CD4-positive, alpha-beta T cell (primary cell): ENCODE measurements around the gene EID2B. TPM values are rescaled to one million over a fixed set of nuclear protein-coding genes. Genes with fewer than 3 reads are reported as not detected.
A peak's percentile ranks its signal among the peaks of the same experiment; 100 is the strongest.

Experiments
- ATAC-seq: fragments of 200-7000 bp; cut with Tn5 transposase; one replicate; pipeline ENCODE4 v1.10.0; 2022; ENCODE audit warnings: mild to moderate bottlenecking; ENCODE audit not compliant: poor library complexity
- CTCF ChIA-PET: fragments of 350-600 bp; sonication (Branson Sonifier 250); formaldehyde crosslinking; loops from one replicate; lab custom pipeline; 2021; ENCODE audit warnings: antibody characterized with exemption, inconsistent platforms; lab: Charles Lee
- POLR2A ChIA-PET: fragments of 350-600 bp; sonication (Branson Sonifier 250); formaldehyde crosslinking; loops from one replicate; lab custom pipeline; 2021; ENCODE audit warnings: antibody characterized with exemption, inconsistent platforms; lab: Charles Lee
- DNase-seq, 14 experiments: peaks; one replicate each; pipeline ENCODE4 v3.0.0-alpha.2; 2013 to 2020; ENCODE audit warnings: mixed read lengths in 2 of 14
- H3K27ac ChIP-seq, 2 donors: one replicate each; pipeline versions ENCODE4 v1.5.1 to v1.7.0; 2013; ENCODE audit warnings: low read length in 2 of 2, low read depth in 1 of 2, mild to moderate bottlenecking in 1 of 2
- H3K27me3 ChIP-seq, 2 experiments: 1 replicate in 1 of 2; 2 replicates in 1 of 2; pipeline versions ENCODE4 v1.6.1 to v1.7.0; 2013; ENCODE audit warnings: low read length in 2 of 2, control low read depth in 1 of 2, mild to moderate bottlenecking in 1 of 2, moderate library complexity in 1 of 2; ENCODE audit not compliant: insufficient read depth in 2 of 2, control insufficient read depth in 1 of 2
- H3K36me3 ChIP-seq: one replicate; pipeline ENCODE4 v1.6.1; 2013; ENCODE audit warnings: low read length, control low read depth; ENCODE audit not compliant: insufficient read depth
- H3K4me1 ChIP-seq: one replicate; pipeline ENCODE4 v1.6.1; 2013; ENCODE audit warnings: low read length, control low read depth; ENCODE audit not compliant: insufficient read depth
- H3K4me3 ChIP-seq: one replicate; pipeline ENCODE4 v1.5.1; 2013; ENCODE audit warnings: mild to moderate bottlenecking, low read length, moderate library complexity
- H3K9me3 ChIP-seq, 2 experiments: 1 replicate in 1 of 2; 2 replicates in 1 of 2; pipeline versions ENCODE4 v1.6.1 to v1.7.0; 2013; ENCODE audit warnings: low read length in 2 of 2, mild to moderate bottlenecking in 2 of 2, control low read depth in 1 of 2, moderate library complexity in 1 of 2; ENCODE audit not compliant: control insufficient read depth in 1 of 2, insufficient read depth in 1 of 2
- H3K27ac Mint-ChIP-seq: one replicate; pipeline ENCODE4 v1.8.0; 2020; ENCODE audit warnings: mixed read lengths
- H3K27me3 Mint-ChIP-seq: one replicate; pipeline ENCODE4 v1.8.0; 2021; ENCODE audit warnings: mixed read lengths
- H3K36me3 Mint-ChIP-seq: one replicate; pipeline ENCODE4 v1.8.0; 2021; ENCODE audit warnings: low read depth, mixed read lengths
- H3K4me1 Mint-ChIP-seq: one replicate; pipeline ENCODE4 v1.8.0; 2021; ENCODE audit warnings: low read depth, mixed read lengths
- H3K4me3 Mint-ChIP-seq: one replicate; pipeline ENCODE4 v1.8.0; 2020; ENCODE audit warnings: mild to moderate bottlenecking, mixed read lengths
- H3K9me3 Mint-ChIP-seq: one replicate; pipeline ENCODE4 v1.8.0; 2020; ENCODE audit warnings: mixed read lengths
- intact Hi-C, 2 experiments: fragments of 100-400 bp; cut with DNase I in 1 of 2; cut with micrococcal nuclease in 1 of 2; formaldehyde crosslinking; loops; one replicate each; pipeline versions ENCODE4 v1.15.1 to v1.9.0; 2023 to 2025; cut with DNase I, micrococcal nuclease
- total RNA-seq, 174 experiments: library from RNA in 2 of 174; stranded (reverse) in 2 of 174; gene quantifications; one replicate each; pipeline ENCODE4 v1.2.3 and lab custom pipeline; 2021 to 2026
- TF ChIP-seq, protein P1 (sequence below): fragments of 200-600 bp; IDR thresholded peaks from one replicate; pipeline ENCODE4 v1.8.0; 2022; ENCODE audit warnings: antibody characterized with exemption, mild to moderate bottlenecking

Gene EID2B
- total RNA-seq, 2 experiments from 2014 or later, result 5.0 to 5.1 TPM

- DNase-seq (peak in 3 of 14 experiments; percentile 43 to 57 (median 47)), ATAC-seq (peak; percentile 45)
- peaks cover 0 to 15% of the 10 kb centered on the region in 2 experiments for H3K9me3 ChIP-seq
- peaks cover 30 to 47% of the 10 kb centered on the region in 2 experiments for H3K27me3 ChIP-seq
- Mint-ChIP-seq H3K4me1 (peaks cover 19% of the 10 kb centered on the region), H3K4me3 (peak overlapping the region; percentile 31), H3K27me3 (peaks cover 48% of the 10 kb centered on the region), H3K27ac (no peak overlapping the region), H3K9me3 (no peaks in the 10 kb centered on the region), H3K36me3 (no peaks in the 10 kb centered on the region)
- intact Hi-C loops, result no loop called here
- H3K4me1 ChIP-seq, result peaks cover 28% of the 10 kb centered on the region
- no peak overlapping the region for H3K27ac ChIP-seq
- H3K36me3 ChIP-seq, result no peaks in the 10 kb centered on the region
- POLR2A ChIA-PET, result interaction anchor here (0.8 to 1.1 kb wide), 2 partner anchors 16 to 18 kb away, joined by 3 to 5 read pairs; partner anchors contain the start of gene TIMM50
- peak overlapping the region; percentile 10 for H3K4me3 ChIP-seq
- TF ChIP-seq, protein P1, sequence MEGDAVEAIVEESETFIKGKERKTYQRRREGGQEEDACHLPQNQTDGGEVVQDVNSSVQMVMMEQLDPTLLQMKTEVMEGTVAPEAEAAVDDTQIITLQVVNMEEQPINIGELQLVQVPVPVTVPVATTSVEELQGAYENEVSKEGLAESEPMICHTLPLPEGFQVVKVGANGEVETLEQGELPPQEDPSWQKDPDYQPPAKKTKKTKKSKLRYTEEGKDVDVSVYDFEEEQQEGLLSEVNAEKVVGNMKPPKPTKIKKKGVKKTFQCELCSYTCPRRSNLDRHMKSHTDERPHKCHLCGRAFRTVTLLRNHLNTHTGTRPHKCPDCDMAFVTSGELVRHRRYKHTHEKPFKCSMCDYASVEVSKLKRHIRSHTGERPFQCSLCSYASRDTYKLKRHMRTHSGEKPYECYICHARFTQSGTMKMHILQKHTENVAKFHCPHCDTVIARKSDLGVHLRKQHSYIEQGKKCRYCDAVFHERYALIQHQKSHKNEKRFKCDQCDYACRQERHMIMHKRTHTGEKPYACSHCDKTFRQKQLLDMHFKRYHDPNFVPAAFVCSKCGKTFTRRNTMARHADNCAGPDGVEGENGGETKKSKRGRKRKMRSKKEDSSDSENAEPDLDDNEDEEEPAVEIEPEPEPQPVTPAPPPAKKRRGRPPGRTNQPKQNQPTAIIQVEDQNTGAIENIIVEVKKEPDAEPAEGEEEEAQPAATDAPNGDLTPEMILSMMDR, result peak; percentile 3
- CTCF ChIA-PET, result interaction anchor here (1.0 to 1.8 kb wide), 3 partner anchors 24 to 174 kb away, joined by 4 to 8 read pairs (median 4); partner anchors contain the start of gene EID2B
Observed at GRCh38 chr19:39497996-39498797, 34.5 kb downstream of the EID2B start.

DNA sequence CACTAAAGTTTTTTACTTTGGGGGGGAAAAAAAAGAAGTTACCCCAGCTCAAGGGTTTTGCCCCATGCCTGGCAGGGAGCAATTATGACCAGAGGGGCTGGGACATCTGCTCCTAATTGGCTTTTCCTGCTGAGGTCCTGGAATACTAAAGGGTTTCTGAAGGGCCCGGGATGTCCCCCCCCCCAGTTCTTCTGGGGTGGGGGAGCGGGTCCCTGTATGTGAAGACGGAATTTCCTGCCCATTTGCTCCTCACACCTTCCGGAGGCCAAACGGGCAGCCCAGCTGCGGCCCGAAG, 35.0 kb downstream of the EID2B start:
- no peak overlapping the region for H3K4me3 Mint-ChIP-seq
- ChIA-PET CTCF (interaction anchor here (1.0 to 1.8 kb wide), 3 partner anchors 24 to 174 kb away, joined by 4 to 8 read pairs (median 4); partner anchors contain the start of gene EID2B), POLR2A (interaction anchor here (0.8 to 1.1 kb wide), 2 partner anchors 17 kb away, joined by 3 to 5 read pairs; partner anchors contain the start of gene TIMM50)
- ATAC-seq (no peak), DNase-seq (no peak)
- Histone ChIP-seq H3K36me3 (no peaks in the 10 kb centered on the region), H3K4me3 (no peak overlapping the region), H3K4me1 (peaks cover 24% of the 10 kb centered on the region), H3K27ac (no peak overlapping the region), H3K9me3 (peaks cover 0 to 14% of the 10 kb centered on the region in 2 experiments), H3K27me3 (peaks cover 30 to 45% of the 10 kb centered on the region in 2 experiments)
- H3K27ac Mint-ChIP-seq, result no peak overlapping the region
- peaks cover 4% of the 10 kb centered on the region for H3K36me3 Mint-ChIP-seq
- peaks cover 16% of the 10 kb centered on the region for H3K4me1 Mint-ChIP-seq
- no peaks in the 10 kb centered on the region for H3K9me3 Mint-ChIP-seq
- TF ChIP-seq, protein P1, result peak; percentile 21
- intact Hi-C loops, result no loop called here
- peaks cover 44% of the 10 kb centered on the region for H3K27me3 Mint-ChIP-seq

DNA sequence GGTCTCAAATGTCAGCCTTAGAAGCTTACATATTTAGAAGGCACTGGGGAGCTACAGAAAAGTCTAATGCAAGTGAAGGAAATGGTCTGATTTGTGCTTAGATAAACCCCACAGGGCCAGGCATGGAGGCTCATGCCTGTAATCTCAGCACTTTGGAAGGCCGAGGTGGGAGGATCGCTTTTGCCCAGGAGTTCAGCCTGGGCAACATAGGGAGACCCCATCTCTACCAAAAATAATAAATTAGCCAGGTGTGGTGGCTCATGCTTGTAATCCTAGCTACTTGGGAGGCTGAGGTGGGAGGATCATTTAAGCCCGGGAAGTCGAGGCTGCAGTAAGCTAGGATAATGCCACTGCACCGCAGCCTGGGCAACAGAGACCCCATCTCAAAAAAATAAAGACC, 36.6 kb downstream of the EID2B start:
- Histone ChIP-seq H3K27me3 (peaks cover 30 to 33% of the 10 kb centered on the region in 2 experiments), H3K36me3 (peaks cover 4% of the 10 kb centered on the region), H3K4me1 (peaks cover 20% of the 10 kb centered on the region), H3K27ac (no peak overlapping the region), H3K4me3 (no peak overlapping the region), H3K9me3 (peaks cover 0 to 8% of the 10 kb centered on the region in 2 experiments)
- ChIA-PET POLR2A (interaction anchor here (1.3 kb wide), 1 partner anchor 16 kb away, joined by 4 read pairs; the partner anchor contains the start of gene TIMM50), CTCF (no interaction called here)
- TF ChIP-seq, protein P1, result no peak
- H3K4me3 Mint-ChIP-seq, result no peak overlapping the region
- peaks cover 37% of the 10 kb centered on the region for H3K27me3 Mint-ChIP-seq
- ATAC-seq (no peak), DNase-seq (no peak)
- H3K27ac Mint-ChIP-seq, result no peak overlapping the region
- peaks cover 9% of the 10 kb centered on the region for H3K36me3 Mint-ChIP-seq
- H3K4me1 Mint-ChIP-seq, result peaks cover 16% of the 10 kb centered on the region
- no peaks in the 10 kb centered on the region for H3K9me3 Mint-ChIP-seq
- intact Hi-C loops, result no loop called here
